KMS-11 (cell line): Measurements from ENCODE around the gene MAP3K2.

Experiments
- H2AFZ ChIP-seq: fragments of 200-600 bp; sonication (generic); 2 replicates; pipeline ENCODE4 v1.6.1; 2016; ENCODE audit warnings: antibody characterized with exemption, mixed run types, low read depth
- H3K27ac ChIP-seq: fragments of 200-600 bp; sonication (generic); 2 replicates; pipeline ENCODE4 v1.6.1; 2016; ENCODE audit warnings: mild to moderate bottlenecking, mixed run types
- H3K27me3 ChIP-seq: fragments of 200-600 bp; sonication (generic); 2 replicates; pipeline ENCODE4 v1.6.1; 2017; ENCODE audit warnings: mild to moderate bottlenecking, low read depth, mixed run types, moderate library complexity; ENCODE audit not compliant: insufficient read depth
- H3K36me3 ChIP-seq: fragments of 200-600 bp; sonication (generic); 2 replicates; pipeline ENCODE4 v1.6.1; 2017; ENCODE audit warnings: mild to moderate bottlenecking, mixed run types; ENCODE audit not compliant: insufficient read depth
- H3K4me1 ChIP-seq: fragments of 200-600 bp; sonication (generic); 2 replicates; pipeline ENCODE4 v1.6.1; 2016; ENCODE audit warnings: mild to moderate bottlenecking, low read depth, mixed run types; ENCODE audit not compliant: poor library complexity, severe bottlenecking
- H3K4me2 ChIP-seq: fragments of 200-600 bp; sonication (generic); 2 replicates; pipeline ENCODE4 v1.7.0; 2016; ENCODE audit warnings: mild to moderate bottlenecking, mixed run types
- H3K4me3 ChIP-seq: fragments of 200-600 bp; sonication (generic); IDR thresholded peaks from 2 replicates; pipeline ENCODE4 v1.6.1; 2017; ENCODE audit warnings: low read depth, low read length, mixed read lengths; ENCODE audit not compliant: insufficient read depth
- H3K79me2 ChIP-seq: fragments of 200-600 bp; sonication (generic); 2 replicates; pipeline ENCODE4 v1.6.1; 2016; ENCODE audit warnings: low read depth, mixed run types; ENCODE audit not compliant: insufficient read depth
- H3K9ac ChIP-seq: fragments of 200-600 bp; sonication (generic); 2 replicates; pipeline ENCODE4 v1.6.1; 2016; ENCODE audit warnings: mild to moderate bottlenecking, mixed run types
- H4K20me1 ChIP-seq: fragments of 200-600 bp; sonication (generic); 2 replicates; pipeline ENCODE4 v1.6.1; 2016; ENCODE audit warnings: mild to moderate bottlenecking, mixed run types; ENCODE audit not compliant: insufficient read depth
- TF ChIP-seq, protein P1 (sequence below): fragments of 200-600 bp; sonication (generic); conservative IDR thresholded peaks from 2 replicates; pipeline ENCODE4 v1.6.1; 2017; ENCODE audit warnings: low read depth, mild to moderate bottlenecking, antibody characterized with exemption, low read length, moderate library complexity, mixed read lengths

MAP3K2 gene

GRCh38 chr2:127254386-127254981, 133.3 kb downstream of the MAP3K2 start:
- H3K36me3 ChIP-seq: no peaks in the 10 kb centered on the region
- H2AFZ ChIP-seq: no peak overlapping the region
- no peaks in the 10 kb centered on the region for H3K79me2 ChIP-seq
- no peak overlapping the region for H3K4me2 ChIP-seq
- no peaks in the 10 kb centered on the region for H3K27me3 ChIP-seq
- H3K4me1 ChIP-seq: no peaks in the 10 kb centered on the region
- H3K4me3 ChIP-seq: no peak overlapping the region
- H3K27ac ChIP-seq: no peak overlapping the region
- H3K9ac ChIP-seq: no peak overlapping the region
- TF ChIP-seq, protein P1, sequence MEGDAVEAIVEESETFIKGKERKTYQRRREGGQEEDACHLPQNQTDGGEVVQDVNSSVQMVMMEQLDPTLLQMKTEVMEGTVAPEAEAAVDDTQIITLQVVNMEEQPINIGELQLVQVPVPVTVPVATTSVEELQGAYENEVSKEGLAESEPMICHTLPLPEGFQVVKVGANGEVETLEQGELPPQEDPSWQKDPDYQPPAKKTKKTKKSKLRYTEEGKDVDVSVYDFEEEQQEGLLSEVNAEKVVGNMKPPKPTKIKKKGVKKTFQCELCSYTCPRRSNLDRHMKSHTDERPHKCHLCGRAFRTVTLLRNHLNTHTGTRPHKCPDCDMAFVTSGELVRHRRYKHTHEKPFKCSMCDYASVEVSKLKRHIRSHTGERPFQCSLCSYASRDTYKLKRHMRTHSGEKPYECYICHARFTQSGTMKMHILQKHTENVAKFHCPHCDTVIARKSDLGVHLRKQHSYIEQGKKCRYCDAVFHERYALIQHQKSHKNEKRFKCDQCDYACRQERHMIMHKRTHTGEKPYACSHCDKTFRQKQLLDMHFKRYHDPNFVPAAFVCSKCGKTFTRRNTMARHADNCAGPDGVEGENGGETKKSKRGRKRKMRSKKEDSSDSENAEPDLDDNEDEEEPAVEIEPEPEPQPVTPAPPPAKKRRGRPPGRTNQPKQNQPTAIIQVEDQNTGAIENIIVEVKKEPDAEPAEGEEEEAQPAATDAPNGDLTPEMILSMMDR: no peak
- H4K20me1 ChIP-seq: no peaks in the 10 kb centered on the region
